ENCODE results near the gene ZNF280B.
"Not testable (repeated sequence)": the region's sequence is repeated elsewhere in the genome, so short reads cannot be mapped to it uniquely, and the experiment has no call there.

ZNF280B gene

DNA sequence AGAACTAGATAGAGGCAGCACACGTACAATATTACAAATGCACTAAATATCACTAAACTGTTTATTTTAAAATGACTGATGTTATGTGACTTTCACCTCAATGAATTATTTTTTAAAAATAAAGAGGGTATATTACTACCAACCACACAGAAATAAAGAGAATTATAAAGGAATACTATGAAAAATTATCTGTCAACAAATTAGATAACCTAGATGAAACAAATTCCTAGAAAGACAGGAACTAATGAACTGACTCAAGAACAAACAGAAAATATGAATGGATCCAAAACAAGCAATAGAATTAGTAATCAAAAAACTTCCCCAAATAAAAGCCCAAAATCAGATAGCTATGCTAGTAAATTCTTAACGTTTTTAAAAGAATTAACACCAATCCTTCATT is 10.3 kb downstream of the ZNF280B start:
- no peak overlapping the region for H3K27ac ChIP-seq
- no peak for TF ChIP-seq ZFX (IDR thresholded peaks at IDR 0.05)
- TF ChIP-seq, protein P1, sequence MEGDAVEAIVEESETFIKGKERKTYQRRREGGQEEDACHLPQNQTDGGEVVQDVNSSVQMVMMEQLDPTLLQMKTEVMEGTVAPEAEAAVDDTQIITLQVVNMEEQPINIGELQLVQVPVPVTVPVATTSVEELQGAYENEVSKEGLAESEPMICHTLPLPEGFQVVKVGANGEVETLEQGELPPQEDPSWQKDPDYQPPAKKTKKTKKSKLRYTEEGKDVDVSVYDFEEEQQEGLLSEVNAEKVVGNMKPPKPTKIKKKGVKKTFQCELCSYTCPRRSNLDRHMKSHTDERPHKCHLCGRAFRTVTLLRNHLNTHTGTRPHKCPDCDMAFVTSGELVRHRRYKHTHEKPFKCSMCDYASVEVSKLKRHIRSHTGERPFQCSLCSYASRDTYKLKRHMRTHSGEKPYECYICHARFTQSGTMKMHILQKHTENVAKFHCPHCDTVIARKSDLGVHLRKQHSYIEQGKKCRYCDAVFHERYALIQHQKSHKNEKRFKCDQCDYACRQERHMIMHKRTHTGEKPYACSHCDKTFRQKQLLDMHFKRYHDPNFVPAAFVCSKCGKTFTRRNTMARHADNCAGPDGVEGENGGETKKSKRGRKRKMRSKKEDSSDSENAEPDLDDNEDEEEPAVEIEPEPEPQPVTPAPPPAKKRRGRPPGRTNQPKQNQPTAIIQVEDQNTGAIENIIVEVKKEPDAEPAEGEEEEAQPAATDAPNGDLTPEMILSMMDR (conservative IDR thresholded peaks at IDR 0.05) = no peak

DNA sequence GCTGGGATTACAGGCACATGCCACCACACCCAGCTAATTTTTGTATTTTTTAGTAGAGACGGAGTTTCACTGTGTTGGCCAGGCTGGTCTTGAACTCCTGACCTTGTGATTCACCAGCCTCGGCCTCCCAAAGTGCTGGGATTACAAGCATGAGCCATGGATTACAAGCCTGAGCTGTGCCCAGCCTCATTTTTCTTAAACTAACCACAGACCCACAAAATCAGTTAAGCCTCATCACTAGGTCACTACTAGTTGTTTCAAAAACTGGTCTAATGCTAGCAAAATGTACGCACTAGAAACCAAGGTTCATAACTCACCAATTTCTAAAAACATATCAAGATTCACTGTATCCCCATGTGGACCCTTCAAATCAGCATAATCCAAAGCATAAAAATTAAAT is 17.0 kb downstream of the ZNF280B start:
- not testable (repeated sequence) for H3K27ac ChIP-seq

DNA sequence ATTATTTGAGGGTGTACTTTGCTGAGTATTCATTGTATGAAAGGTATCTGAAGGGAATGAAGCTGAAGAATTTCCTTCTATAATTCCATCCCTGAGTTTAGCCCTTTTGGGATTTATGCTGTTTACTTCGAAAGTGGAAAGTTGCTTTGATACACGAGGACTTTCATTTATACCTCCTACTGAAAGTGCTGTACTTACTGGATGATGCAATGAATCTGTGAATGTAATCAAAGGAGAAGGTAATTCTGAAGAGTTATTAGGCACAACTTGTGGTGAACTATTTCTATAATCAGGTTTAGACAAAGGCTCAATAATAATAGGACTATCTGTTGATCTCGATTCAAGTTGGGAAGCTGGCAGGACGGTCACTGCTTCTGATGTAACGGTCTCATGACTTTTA is 19.8 kb downstream of the ZNF280B start:
- no peak for TF ChIP-seq ZFX (IDR thresholded peaks at IDR 0.05)
- TF ChIP-seq, protein P1 (conservative IDR thresholded peaks at IDR 0.05) = no peak

DNA sequence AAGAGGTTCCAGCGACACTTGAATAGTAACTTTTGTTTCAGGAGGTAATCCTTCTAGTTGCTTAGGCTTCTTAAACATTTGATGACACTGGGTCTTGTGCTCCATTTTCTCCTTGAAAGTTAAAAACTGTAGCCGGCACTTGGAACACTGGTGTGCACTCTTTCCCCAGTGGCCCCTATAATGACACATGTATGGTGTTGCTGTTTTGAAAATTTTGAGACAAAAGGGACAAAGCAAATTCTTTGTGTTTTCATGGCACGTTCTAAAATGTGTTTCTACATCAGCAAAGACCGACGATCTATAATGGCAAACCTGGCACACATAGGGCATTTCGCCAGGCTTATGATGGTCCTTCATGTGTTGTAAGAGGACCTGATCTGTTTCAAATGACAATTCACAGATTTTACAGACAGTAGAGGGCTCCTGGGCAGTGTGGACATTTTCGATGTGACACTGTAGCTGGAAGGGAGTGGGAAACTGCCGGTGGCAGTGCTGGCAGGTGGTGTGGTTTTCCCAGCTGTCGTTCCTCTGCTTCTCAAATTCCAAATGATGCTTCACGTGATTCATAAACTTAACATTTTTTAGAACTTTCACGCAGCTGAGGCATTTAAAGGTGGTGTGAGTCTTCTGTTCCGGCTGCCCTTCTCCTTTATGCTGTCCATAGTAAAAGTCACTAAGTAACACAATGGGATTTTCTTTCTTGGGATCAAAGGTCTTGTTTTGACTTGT is 20.5 kb downstream of the ZNF280B start:
- H3K27ac ChIP-seq = no peak overlapping the region
- TF ChIP-seq, protein P1 (conservative IDR thresholded peaks at IDR 0.05) = no peak
- no peak for TF ChIP-seq ZFX (IDR thresholded peaks at IDR 0.05)

More for the DNA sequence above, 19.8 kb downstream of the ZNF280B start:
- no peak overlapping the region for H3K27ac ChIP-seq

DNA sequence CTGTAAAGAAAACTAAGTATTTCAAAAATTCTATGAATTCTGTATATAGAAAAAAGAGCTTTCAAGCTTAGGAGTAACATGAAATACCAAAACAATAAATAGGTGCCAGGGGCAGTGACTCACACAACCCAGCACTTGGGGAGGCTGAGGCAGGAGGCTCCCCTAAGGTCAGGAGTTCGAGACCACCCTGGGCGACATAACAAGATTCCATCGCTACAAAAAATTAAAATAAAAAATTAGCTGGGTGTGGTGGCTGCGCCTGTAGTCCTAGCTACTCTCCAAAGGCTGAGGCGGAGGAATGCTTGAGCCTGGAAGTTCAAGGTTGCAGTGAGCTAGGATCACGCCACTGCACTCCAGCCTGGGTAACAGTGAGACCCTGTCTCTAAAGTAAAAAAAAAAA is 21.5 kb downstream of the ZNF280B start:
- H3K27ac ChIP-seq = no peak overlapping the region

DNA sequence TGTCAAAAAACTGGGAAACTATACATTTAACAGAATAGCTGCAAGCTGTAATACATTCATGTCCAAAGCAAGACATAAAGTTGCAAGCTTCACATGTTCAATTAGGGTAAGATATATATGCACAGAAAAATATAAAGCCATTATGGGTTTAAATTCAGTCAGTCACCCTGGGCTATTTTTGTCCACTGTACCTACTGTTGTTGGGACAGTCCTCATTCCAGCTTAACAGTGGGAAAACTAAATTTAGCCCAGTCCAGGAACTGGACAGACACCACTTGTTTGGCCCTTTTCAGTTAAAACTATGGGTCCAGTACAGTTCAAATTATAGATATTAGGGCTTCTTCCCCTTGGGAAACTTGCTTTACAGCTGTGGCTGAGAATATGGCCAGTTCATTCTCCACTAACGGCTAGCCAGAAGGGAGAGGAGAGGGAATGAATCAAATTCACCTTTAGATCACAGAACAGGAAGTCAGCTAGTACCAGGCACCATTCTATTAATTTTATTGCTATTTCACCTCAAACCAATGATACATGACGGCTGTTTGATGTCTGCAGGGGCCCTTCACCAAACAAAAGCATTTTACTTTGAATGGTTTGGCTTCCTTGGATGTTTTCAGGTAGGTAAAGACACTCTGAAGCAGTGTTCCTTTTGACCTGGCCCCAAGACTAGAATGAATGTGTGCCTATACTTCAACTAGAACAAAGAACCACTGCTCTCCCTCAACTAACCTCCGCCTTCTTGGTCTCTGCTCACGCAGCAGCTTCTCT is 22.2 kb downstream of the ZNF280B start:
- TF ChIP-seq ZFX (IDR thresholded peaks at IDR 0.05) = no peak
- TF ChIP-seq, protein P1 (conservative IDR thresholded peaks at IDR 0.05) = no peak
- H3K27ac ChIP-seq = no peak overlapping the region

More for the DNA sequence above, 21.5 kb downstream of the ZNF280B start:
- TF ChIP-seq, protein P1 (conservative IDR thresholded peaks at IDR 0.05) = no peak
- TF ChIP-seq ZFX (IDR thresholded peaks at IDR 0.05) = no peak

DNA sequence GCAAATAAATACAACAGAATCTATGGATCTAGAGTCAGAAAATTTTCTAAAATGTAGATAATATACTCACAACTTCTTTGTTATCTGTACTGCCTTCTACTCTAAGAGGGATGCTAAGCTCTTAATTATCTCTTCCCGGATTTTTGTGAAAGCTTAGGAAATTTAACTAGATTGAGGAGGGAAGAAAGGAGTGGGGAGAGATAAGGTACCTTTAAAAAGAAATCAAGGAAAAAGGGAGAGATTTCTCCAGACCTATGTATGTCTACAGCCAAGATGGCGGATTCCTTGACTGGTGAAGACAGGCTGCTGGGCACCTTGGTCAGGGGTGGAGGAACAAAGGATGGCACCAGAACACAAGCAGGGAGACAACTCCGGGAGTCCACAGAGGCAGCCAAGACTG is 23.0 kb downstream of the ZNF280B start:
- no peak overlapping the region for H3K27ac ChIP-seq
- TF ChIP-seq, protein P1 (conservative IDR thresholded peaks at IDR 0.05) = no peak
- no peak for TF ChIP-seq ZFX (IDR thresholded peaks at IDR 0.05)
